LoVo (cell line): ENCODE measurements around the gene TMEM178A.
"Not testable (repeated sequence)": the region's sequence is repeated elsewhere in the genome, so short reads cannot be mapped to it uniquely, and the experiment has no call there.

ENCODE experiments used
- DNase-seq: peaks from one replicate; pipeline ENCODE4 v3.0.0-alpha.2; 2016; ENCODE audit warnings: low spot score

Gene TMEM178A

GRCh38 chr2:39715822-39716221 lies 50.1 kb downstream of the TMEM178A start:
- no peak for DNase-seq

GRCh38 chr2:39717067-39717466 lies 51.4 kb downstream of the TMEM178A start:
- DNase-seq, result no peak

GRCh38 chr2:39718483-39718882 lies 52.8 kb downstream of the TMEM178A start:
- DNase-seq, result peak; percentile 20

GRCh38 chr2:39719317-39719716 lies 53.6 kb downstream of the TMEM178A start:
- no peak for DNase-seq

GRCh38 chr2:39720970-39721369 lies 55.3 kb downstream of the TMEM178A start:
- DNase-seq, result no peak

GRCh38 chr2:39723497-39723896 lies 57.8 kb downstream of the TMEM178A start:
- DNase-seq, result no peak

- peak; percentile 23 for DNase-seq
Observed at GRCh38 chr2:39723946-39724827, 58.5 kb downstream of the TMEM178A start.

GRCh38 chr2:39724828-39725144 lies 59.1 kb downstream of the TMEM178A start:
- no peak for DNase-seq

GRCh38 chr2:39725401-39725800 lies 59.7 kb downstream of the TMEM178A start:
- DNase-seq, result no peak

GRCh38 chr2:39728085-39728484 lies 62.4 kb downstream of the TMEM178A start:
- not testable (repeated sequence) for DNase-seq

- DNase-seq, result peak; percentile 31
Observed at GRCh38 chr2:39728941-39729351, 63.2 kb downstream of the TMEM178A start.

GRCh38 chr2:39730276-39730675 lies 64.6 kb downstream of the TMEM178A start:
- no peak for DNase-seq

GRCh38 chr2:39730685-39731302 lies 65.1 kb downstream of the TMEM178A start:
- no peak for DNase-seq

GRCh38 chr2:39731546-39731945 lies 65.8 kb downstream of the TMEM178A start:
- DNase-seq, result no peak

GRCh38 chr2:39732482-39732881 lies 66.8 kb downstream of the TMEM178A start:
- no peak for DNase-seq

- no peak for DNase-seq
Observed at GRCh38 chr2:39733070-39733674, 67.5 kb downstream of the TMEM178A start.

- no peak for DNase-seq
Observed at GRCh38 chr2:39734445-39734844, 68.7 kb downstream of the TMEM178A start.

GRCh38 chr2:39735648-39736047 lies 69.9 kb downstream of the TMEM178A start:
- no peak for DNase-seq

GRCh38 chr2:39736640-39737039 lies 70.9 kb downstream of the TMEM178A start:
- no peak for DNase-seq

- no peak for DNase-seq
Observed at GRCh38 chr2:39737661-39738060, 71.9 kb downstream of the TMEM178A start.

- DNase-seq, result no peak
Observed at GRCh38 chr2:39738936-39739335, 73.2 kb downstream of the TMEM178A start.

- DNase-seq, result no peak
Observed at GRCh38 chr2:39739386-39739785, 73.7 kb downstream of the TMEM178A start.

- no peak for DNase-seq
Observed at GRCh38 chr2:39741871-39742270, 76.2 kb downstream of the TMEM178A start.
